CD4-positive, alpha-beta T cell treated with Interleukin-12 subunit alpha and Interleukin-12 subunit beta, for 1 hour (primary cell): ENCODE measurements around the gene POLR2B.
"Not testable (repeated sequence)": the region's sequence is repeated elsewhere in the genome, so short reads cannot be mapped to it uniquely, and the experiment has no call there.

Source experiments
- DNase-seq: peaks from one replicate; pipeline ENCODE4 v3.0.0-alpha.2; 2020

POLR2B gene

GRCh38 chr4:57059890-57060716 lies 81.4 kb downstream of the POLR2B start:
- no peak for DNase-seq

- not testable (repeated sequence) for DNase-seq
Observed at GRCh38 chr4:57060717-57061067, 82.0 kb downstream of the POLR2B start.

GRCh38 chr4:57061395-57061794 lies 82.7 kb downstream of the POLR2B start:
- DNase-seq = no peak

GRCh38 chr4:57063518-57063917 lies 84.8 kb downstream of the POLR2B start:
- no peak for DNase-seq

- no peak for DNase-seq
Observed at GRCh38 chr4:57064120-57064519, 85.4 kb downstream of the POLR2B start.

- no peak for DNase-seq
Observed at GRCh38 chr4:57064811-57065711, 86.4 kb downstream of the POLR2B start.

- no peak for DNase-seq
Observed at GRCh38 chr4:57065730-57066482, 87.2 kb downstream of the POLR2B start.

GRCh38 chr4:57068237-57068981 lies 89.7 kb downstream of the POLR2B start:
- no peak for DNase-seq

- DNase-seq = no peak
Observed at GRCh38 chr4:57070461-57070860, 91.8 kb downstream of the POLR2B start.

- no peak for DNase-seq
Observed at GRCh38 chr4:57071326-57071725, 92.6 kb downstream of the POLR2B start.

GRCh38 chr4:57073559-57073958 lies 94.9 kb downstream of the POLR2B start:
- no peak for DNase-seq

GRCh38 chr4:57074744-57075143 lies 96.0 kb downstream of the POLR2B start:
- no peak for DNase-seq

GRCh38 chr4:57075367-57075766 lies 96.7 kb downstream of the POLR2B start:
- no peak for DNase-seq

- DNase-seq = no peak
Observed at GRCh38 chr4:57076646-57077045, 98.0 kb downstream of the POLR2B start.

GRCh38 chr4:57077550-57078343 lies 99.1 kb downstream of the POLR2B start:
- DNase-seq = no peak

GRCh38 chr4:57078685-57079521 lies 100.2 kb downstream of the POLR2B start:
- DNase-seq = no peak
